Astrocyte of the spinal cord (primary cell): ENCODE results near the gene CHMP6.

Experiments used
- DNase-seq: peaks from one replicate; pipeline ENCODE4 v3.0.0; 2011; ENCODE audit warnings: low read depth, low spot score
- H3K4me3 ChIP-seq: 2 replicates; pipeline ENCODE4 v1.5.1; 2011; ENCODE audit warnings: low read depth, mild to moderate bottlenecking, low read length, moderate library complexity
- CTCF ChIP-seq: IDR thresholded peaks from 2 replicates; pipeline ENCODE4 v1.5.1; 2012; ENCODE audit warnings: low read depth, mild to moderate bottlenecking, low read length, inconsistent platforms
- in situ Hi-C: cut with HindIII; loops from 2 replicates; pipeline ENCODE4 v1.10.0; 2017; ENCODE audit warnings: low sequenced_read_pairs

CHMP6 gene

GRCh38 chr17:80967404-80967872, 24.2 kb upstream of the CHMP6 start:
- in situ Hi-C loops = no loop called here
- DNase-seq = no peak
- H3K4me3 ChIP-seq = no peak overlapping the region
- no peak for TF ChIP-seq CTCF

GRCh38 chr17:80968602-80969029, 23.0 kb upstream of the CHMP6 start:
- in situ Hi-C loops = no loop called here
- DNase-seq = no peak
- no peak for TF ChIP-seq CTCF
- H3K4me3 ChIP-seq = no peak overlapping the region

- no peak for DNase-seq
- in situ Hi-C loops = no loop called here
- no peak overlapping the region for H3K4me3 ChIP-seq
- TF ChIP-seq CTCF = no peak
Measured at GRCh38 chr17:80969030-80969673, 22.5 kb upstream of the CHMP6 start.

GRCh38 chr17:80969674-80970043, 22.0 kb upstream of the CHMP6 start:
- in situ Hi-C loops = no loop called here
- no peak for TF ChIP-seq CTCF
- no peak overlapping the region for H3K4me3 ChIP-seq
- DNase-seq = no peak

- peak; percentile 57 for TF ChIP-seq CTCF
- H3K4me3 ChIP-seq = no peak overlapping the region
- DNase-seq = no peak
- in situ Hi-C loops = no loop called here
Measured at GRCh38 chr17:80970044-80970761, 21.4 kb upstream of the CHMP6 start.

GRCh38 chr17:80970762-80971703, 20.6 kb upstream of the CHMP6 start:
- no peak overlapping the region for H3K4me3 ChIP-seq
- in situ Hi-C loops = no loop called here
- TF ChIP-seq CTCF = no peak
- no peak for DNase-seq
